ENCODE data around the gene EPX. TPM values are rescaled to one million over a fixed set of nuclear protein-coding genes. Genes with fewer than 3 reads are reported as not detected.

Gene EPX
- polyA plus RNA-seq, 3 donors = not detected

- Histone ChIP-seq H4K20me1 (ENCODE audit: insufficient read depth, low read length) (no peaks in the 10 kb centered on the region), H2AFZ (ENCODE audit: insufficient read depth, low read depth, low read length, poor library complexity, severe bottlenecking) (peak overlapping the region; percentile 69), H3K36me3 (replicated peaks in 1 of 2; ENCODE audit: control insufficient read depth in 1 of 2, insufficient read depth in 2 of 2, low read length in 2 of 2) (no peaks in the 10 kb centered on the region), H3K27me3 (ENCODE audit: control insufficient read depth in 2 of 2, insufficient read depth in 2 of 2, low read length in 2 of 2) (peaks cover 11 to 43% of the 10 kb centered on the region in 2 donors), H3K27ac (ENCODE audit: low read depth in 1 of 2, low read length in 2 of 2) (no peak overlapping the region), H3K4me2 (replicated peaks; ENCODE audit: extremely low read depth, low read length, poor library complexity, severe bottlenecking) (no peak overlapping the region), H3K9ac (ENCODE audit: insufficient read depth, low read length, poor library complexity, severe bottlenecking) (no peak overlapping the region), H3K9me3 (replicated peaks in 1 of 2; ENCODE audit: control insufficient read depth in 1 of 2, insufficient read depth in 1 of 2, low read length in 2 of 2) (no peaks in the 10 kb centered on the region), H3K79me2 (ENCODE audit: insufficient read depth, low read length) (no peaks in the 10 kb centered on the region), H3K4me1 (ENCODE audit: control insufficient read depth in 1 of 2, insufficient read depth in 2 of 2, low read length in 2 of 2) (peaks cover 19 to 26% of the 10 kb centered on the region in 2 donors), H3K4me3 (replicated peaks in 1 of 3; ENCODE audit: low read depth in 2 of 3, low read length in 3 of 3) (no peak overlapping the region)
- Mint-ChIP-seq H3K4me1 (peaks cover 16% of the 10 kb centered on the region), H3K9me3 (peaks cover 0 to 3% (median 0%) of the 10 kb centered on the region in 7 donors), H3K4me3 (peak overlapping the region in 1 of 2 donors; percentile 74), H3K36me3 (peaks cover 0 to 2% of the 10 kb centered on the region in 2 donors), H3K27ac (peak overlapping the region in 2 of 7 donors; percentile 26 to 66), H3K27me3 (ENCODE audit: low read depth in 3 of 3) (peaks cover 51 to 80% (median 59%) of the 10 kb centered on the region in 3 donors)
- no peak for TF ChIP-seq CTCF (IDR thresholded peaks at IDR 0.05)
- intact Hi-C loops (cut with micrococcal nuclease) = no loop called here
- WGBS (ENCODE audit: insufficient coverage) = 20% methylated on average over 1 of the region's 10 CpGs
- peak in 2 of 3 donors; percentile 13 to 24 for DNase-seq
Observed at GRCh38 chr17:58247511-58248363, 55.2 kb downstream of the EPX start.

- Histone ChIP-seq H3K36me3 (replicated peaks in 1 of 2; ENCODE audit: control insufficient read depth in 1 of 2, insufficient read depth in 2 of 2, low read length in 2 of 2) (no peaks in the 10 kb centered on the region), H4K20me1 (ENCODE audit: insufficient read depth, low read length) (no peaks in the 10 kb centered on the region), H3K4me1 (ENCODE audit: control insufficient read depth in 1 of 2, insufficient read depth in 2 of 2, low read length in 2 of 2) (peaks cover 19 to 26% of the 10 kb centered on the region in 2 donors), H2AFZ (ENCODE audit: insufficient read depth, low read depth, low read length, poor library complexity, severe bottlenecking) (peak overlapping the region; percentile 90), H3K4me3 (replicated peaks in 1 of 3; ENCODE audit: low read depth in 2 of 3, low read length in 3 of 3) (peak overlapping the region in 2 of 3 experiments; percentile 58 to 78), H3K9ac (ENCODE audit: insufficient read depth, low read length, poor library complexity, severe bottlenecking) (peak overlapping the region; percentile 55), H3K4me2 (replicated peaks; ENCODE audit: extremely low read depth, low read length, poor library complexity, severe bottlenecking) (peak overlapping the region; percentile 78), H3K27ac (ENCODE audit: low read depth in 1 of 2, low read length in 2 of 2) (no peak overlapping the region), H3K27me3 (ENCODE audit: control insufficient read depth in 2 of 2, insufficient read depth in 2 of 2, low read length in 2 of 2) (peaks cover 9 to 36% of the 10 kb centered on the region in 2 donors), H3K79me2 (ENCODE audit: insufficient read depth, low read length) (no peaks in the 10 kb centered on the region), H3K9me3 (replicated peaks in 1 of 2; ENCODE audit: control insufficient read depth in 1 of 2, insufficient read depth in 1 of 2, low read length in 2 of 2) (no peaks in the 10 kb centered on the region)
- intact Hi-C loops (cut with micrococcal nuclease) = no loop called here
- Mint-ChIP-seq H3K27ac (peak overlapping the region in 1 of 7 donors; percentile 54), H3K36me3 (no peaks in the 10 kb centered on the region), H3K4me3 (peak overlapping the region; percentile 85 to 90), H3K9me3 (peaks cover 0 to 3% (median 0%) of the 10 kb centered on the region in 7 donors), H3K4me1 (peaks cover 16% of the 10 kb centered on the region), H3K27me3 (ENCODE audit: low read depth in 3 of 3) (peaks cover 42 to 71% (median 53%) of the 10 kb centered on the region in 3 donors)
- 39% methylated on average over 7 of the region's 10 CpGs for WGBS (ENCODE audit: insufficient coverage)
- TF ChIP-seq CTCF (IDR thresholded peaks at IDR 0.05) = no peak
- no peak for DNase-seq
Observed at GRCh38 chr17:58248955-58249269, 56.4 kb downstream of the EPX start.

Measured in CD14-positive monocyte (primary cell).